NCI-H69 (cell line): ENCODE data around the gene HMOX1.
"Not testable (repeated sequence)": the region's sequence is repeated elsewhere in the genome, so short reads cannot be mapped to it uniquely, and the experiment has no call there.

Source experiments
- DNase-seq: peaks from one replicate; lab custom pipeline; 2025; lab: John Stamatoyannopoulos, UW

HMOX1 gene

GRCh38 chr22:35380013-35380412 lies 883 bp upstream of the HMOX1 start:
- no peak for DNase-seq

GRCh38 chr22:35381424-35382009 lies 621 bp downstream of the HMOX1 start:
- DNase-seq: no peak

GRCh38 chr22:35383679-35384071 lies 2.8 kb downstream of the HMOX1 start:
- no peak for DNase-seq

GRCh38 chr22:35384527-35384926 lies 3.6 kb downstream of the HMOX1 start:
- no peak for DNase-seq

- no peak for DNase-seq
These were observed 4.2 kb downstream of the HMOX1 start for GRCh38 chr22:35384975-35385588.

- DNase-seq: no peak
These were observed 5.9 kb downstream of the HMOX1 start for GRCh38 chr22:35386670-35387288.

DNA sequence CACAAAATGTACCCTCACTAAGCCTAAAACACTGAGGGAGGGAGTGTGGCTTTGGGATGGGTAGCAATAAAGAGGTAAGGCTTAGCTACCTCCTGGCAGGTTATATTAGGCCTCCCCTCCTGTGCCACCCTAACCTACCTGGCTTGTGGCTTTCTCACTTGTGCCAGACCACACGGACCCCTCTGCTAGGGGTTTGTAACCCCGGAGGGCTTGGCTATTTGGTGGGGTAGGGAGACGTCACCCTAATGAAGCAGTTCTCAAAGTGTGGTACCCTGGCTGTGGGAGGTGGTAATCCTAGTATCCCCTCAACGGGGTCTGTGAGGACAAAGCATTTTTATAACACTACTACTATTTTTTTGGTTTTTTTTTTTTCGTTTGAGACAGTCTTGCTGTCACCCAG lies 10.0 kb downstream of the HMOX1 start:
- DNase-seq: no peak

- DNase-seq: no peak
These were observed 11.5 kb downstream of the HMOX1 start for GRCh38 chr22:35392357-35392756.

DNA sequence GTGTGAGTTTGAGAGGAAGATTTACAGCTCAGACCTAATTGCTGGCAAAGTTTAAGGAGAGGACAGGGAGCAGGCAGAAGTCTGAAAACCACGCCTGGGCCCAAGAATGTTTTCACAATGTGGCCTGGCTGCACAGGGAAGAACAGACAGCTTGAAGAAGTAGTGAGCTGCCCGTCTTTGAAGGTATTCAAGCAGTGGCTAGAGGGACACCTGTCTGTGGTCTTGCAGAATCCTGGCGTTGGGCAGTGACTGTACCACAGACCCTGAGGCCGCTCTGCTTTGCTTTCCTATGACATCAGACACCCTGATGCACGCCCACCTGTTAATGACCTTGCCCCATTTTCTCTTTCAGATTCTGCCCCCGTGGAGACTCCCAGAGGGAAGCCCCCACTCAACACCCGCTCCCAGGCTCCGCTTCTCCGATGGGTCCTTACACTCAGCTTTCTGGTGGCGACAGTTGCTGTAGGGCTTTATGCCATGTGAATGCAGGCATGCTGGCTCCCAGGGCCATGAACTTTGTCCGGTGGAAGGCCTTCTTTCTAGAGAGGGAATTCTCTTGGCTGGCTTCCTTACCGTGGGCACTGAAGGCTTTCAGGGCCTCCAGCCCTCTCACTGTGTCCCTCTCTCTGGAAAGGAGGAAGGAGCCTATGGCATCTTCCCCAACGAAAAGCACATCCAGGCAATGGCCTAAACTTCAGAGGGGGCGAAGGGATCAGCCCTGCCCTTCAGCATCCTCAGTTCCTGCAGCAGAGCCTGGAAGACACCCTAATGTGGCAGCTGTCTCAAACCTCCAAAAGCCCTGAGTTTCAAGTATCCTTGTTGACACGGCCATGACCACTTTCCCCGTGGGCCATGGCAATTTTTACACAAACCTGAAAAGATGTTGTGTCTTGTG lies 12.5 kb downstream of the HMOX1 start:
- DNase-seq: no peak

GRCh38 chr22:35394011-35394312 lies 13.1 kb downstream of the HMOX1 start:
- DNase-seq: no peak

DNA sequence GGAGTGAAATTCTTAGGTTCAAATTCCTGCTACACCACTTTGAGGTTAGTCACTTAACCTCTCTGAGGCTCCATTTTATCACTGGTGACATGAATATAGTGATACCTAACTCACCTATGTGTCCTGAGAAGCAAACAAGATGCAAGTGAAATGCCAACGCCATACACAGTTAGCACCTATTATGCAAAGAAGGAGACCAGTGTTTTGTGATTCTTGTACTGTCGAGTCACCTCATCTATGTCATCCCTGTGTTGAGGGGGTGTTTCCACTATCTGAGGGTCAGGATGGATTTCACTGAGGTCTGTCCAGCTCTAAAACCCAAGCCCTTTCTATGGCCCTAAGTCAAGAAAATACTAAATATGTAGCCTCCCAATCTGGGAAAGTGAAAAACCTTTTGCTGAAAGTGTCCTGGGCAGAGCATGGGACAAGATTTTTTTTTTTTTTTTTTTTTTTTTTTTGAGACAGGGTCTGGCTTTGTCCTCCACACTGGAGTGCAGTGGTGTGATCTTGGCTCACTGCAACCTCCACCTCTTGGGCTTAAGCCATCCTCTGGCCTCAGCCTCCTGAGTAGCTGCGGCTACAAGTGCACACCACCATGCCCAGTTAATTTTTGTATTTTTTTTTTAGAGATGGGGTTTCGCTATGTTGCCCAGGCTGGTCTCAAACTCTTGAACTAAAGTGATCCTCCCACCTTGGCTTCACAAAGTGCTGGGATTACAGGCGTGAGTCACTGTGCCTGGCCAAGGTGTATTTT lies 14.1 kb downstream of the HMOX1 start:
- no peak for DNase-seq

GRCh38 chr22:35396622-35397021 lies 15.7 kb downstream of the HMOX1 start:
- DNase-seq: not testable (repeated sequence)

GRCh38 chr22:35397095-35397904 lies 16.4 kb downstream of the HMOX1 start:
- DNase-seq: peak; percentile 72

DNA sequence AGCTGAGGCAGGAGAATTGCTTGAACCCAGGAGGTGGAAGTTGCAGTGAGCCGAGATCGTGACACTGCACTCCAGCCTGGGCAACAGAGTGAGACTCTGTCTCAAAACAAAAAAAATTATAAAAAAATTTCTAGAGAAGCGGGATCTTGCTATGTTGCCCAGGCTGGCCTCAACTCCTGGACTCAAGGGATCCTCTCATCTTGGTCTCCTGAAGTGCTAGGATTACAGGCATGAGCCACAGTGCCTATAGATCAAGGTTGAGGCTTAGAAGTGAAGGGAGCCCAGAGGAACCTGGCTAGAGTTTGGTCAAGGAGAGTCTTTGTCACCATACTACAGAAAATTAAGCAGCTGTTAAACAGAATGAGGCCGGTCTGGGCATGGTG lies 17.7 kb downstream of the HMOX1 start:
- DNase-seq: no peak

GRCh38 chr22:35399114-35399677 lies 18.3 kb downstream of the HMOX1 start:
- DNase-seq: no peak

- DNase-seq: peak; percentile 99
These were observed 19.0 kb downstream of the HMOX1 start, which contains the start of gene MCM5 for GRCh38 chr22:35399678-35400500. TSS of gene MCM5 (plus strand) at chr22:35400140. CDS start at chr22:35400439, 299 bp downstream.

DNA sequence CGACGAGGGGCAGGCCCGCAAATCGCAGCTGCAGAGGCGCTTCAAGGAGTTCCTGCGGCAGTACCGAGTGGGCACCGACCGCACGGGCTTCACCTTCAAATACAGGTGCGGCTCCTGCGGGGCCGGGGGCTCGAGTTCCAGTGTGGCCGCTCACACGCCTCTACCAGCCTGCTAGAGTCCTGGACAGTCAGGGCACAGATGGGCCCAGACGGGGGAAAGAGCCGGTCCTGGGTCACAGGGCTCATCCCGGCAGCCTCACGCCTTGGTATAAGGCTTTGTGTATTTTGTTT lies 19.6 kb downstream of the HMOX1 start:
- peak; percentile 61 for DNase-seq

- DNase-seq: no peak
These were observed 21.0 kb downstream of the HMOX1 start for GRCh38 chr22:35401863-35402262.

DNA sequence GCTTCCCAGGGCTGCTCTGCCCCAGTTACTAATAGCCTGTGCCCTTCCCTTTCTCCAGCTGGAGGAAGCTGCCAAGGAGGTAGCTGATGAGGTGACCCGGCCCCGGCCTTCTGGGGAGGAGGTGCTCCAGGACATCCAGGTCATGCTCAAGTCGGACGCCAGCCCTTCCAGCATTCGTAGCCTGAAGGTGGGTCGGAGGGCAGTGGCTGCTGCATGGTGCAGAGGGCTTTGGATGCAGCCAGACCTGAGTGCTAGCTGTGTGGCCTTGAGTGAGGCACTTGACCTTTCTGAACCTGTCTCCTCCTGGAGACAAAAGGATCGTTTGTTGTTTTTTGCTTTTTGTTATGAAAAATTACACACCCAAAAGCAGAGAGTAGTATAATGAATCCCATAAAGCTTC lies 22.5 kb downstream of the HMOX1 start:
- DNase-seq: no peak

DNA sequence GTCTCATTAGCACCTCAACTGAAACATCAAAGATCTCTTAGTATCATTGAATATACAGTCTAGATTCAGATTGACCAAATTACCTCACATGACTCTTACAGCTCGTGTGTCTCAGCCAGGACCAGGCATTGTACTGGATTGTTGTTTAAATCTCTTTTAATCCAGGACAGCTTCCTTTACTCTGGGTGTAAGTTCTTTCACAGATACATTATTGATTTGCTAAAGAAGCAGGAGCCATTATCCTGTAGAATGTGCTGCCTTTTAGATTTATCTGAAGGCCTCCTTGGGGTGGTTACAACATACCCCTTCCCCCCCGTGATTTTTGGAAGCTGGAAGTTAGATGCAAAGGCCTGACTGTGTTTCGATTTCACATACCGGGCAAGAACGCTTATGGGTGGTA lies 23.3 kb downstream of the HMOX1 start:
- DNase-seq: no peak
